COR-L47 (cell line): ENCODE data around the gene ANK3.

Source experiments
- DNase-seq: peaks from one replicate; lab custom pipeline; 2025; lab: John Stamatoyannopoulos, UW

ANK3 gene

DNA sequence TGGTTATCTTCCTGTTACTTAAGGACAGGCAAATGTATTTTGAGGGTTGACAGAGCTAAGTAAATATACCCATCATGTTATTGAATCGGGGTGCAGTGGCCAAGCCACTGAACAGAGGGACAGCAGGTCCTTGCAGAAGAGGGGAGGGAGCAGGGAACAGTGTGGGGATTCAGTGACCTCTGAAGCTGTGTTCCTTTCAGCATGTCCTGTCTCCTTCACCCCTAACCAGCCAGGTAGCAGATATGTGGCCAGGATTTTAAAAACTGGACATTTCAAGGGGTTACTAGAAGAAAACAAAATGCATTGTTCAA is 12.7 kb downstream of the ANK3 start:
- no peak for DNase-seq

DNA sequence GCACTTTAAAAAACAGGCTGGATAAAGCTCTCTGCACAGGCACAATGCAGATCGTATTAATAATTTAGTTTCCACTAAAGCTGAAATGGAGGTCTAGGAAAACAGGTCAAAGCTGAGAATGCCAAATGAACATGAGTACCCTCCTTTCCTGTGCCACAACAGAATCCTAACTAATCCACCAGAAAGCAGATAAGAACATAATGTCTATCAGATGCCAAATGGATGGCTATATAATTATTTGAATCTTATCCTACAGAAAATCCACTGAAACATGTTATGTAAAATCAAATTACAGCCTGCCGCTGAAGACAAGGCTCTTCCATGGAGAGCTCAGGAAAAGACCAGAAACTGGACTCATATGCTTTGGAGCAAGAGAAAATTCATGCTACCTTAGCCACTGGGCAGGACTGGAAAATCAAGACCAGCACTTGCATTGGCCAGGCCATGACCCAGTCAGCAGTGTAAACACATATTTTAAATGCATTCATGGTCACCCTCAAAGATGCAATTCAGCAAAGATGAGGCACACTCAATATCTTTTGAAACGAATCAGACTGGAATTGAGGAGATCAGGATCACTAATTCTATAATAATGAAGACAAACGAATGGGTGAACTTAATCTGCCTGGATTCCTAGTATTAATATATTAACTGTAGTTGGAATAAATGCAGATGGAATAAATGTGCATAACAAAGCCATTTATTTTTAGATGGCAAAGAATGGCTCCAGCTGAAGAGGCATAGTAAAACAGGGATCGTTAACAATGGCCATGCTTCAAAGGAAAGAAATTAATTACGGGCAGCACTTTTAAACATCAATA is 13.2 kb downstream of the ANK3 start:
- no peak for DNase-seq

DNA sequence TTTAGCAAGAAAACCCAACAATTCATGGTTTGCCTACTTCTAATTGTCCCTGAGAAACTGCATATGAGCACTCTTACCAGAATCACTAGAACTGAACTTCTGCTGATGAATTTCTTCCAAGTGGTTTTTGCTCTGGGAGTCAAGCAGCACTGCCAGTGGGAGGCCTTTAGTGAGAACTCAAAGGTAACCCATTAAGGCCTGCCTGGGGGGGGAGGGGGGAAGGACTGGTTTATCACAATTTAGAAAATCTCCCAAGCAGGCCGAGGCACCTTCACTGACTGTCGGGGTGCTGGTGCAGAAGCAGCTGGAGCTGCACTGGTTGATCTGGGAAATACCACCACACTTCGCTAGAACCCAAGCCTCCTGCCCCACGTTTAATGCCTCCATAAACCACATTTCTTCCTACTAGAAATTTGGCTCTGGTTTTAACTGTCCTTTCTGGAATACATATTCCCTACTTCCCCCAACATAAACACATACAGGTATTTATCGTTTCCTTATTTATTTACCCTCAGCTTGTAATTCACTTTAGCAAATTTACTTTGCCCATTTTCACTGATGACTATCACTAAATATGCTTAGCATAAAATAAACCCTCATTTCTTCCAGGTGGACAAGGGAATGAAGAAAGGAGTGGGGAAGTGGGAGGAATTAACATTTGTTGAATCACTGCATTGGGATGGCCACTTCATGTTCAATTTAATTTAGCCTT is 14.2 kb downstream of the ANK3 start:
- no peak for DNase-seq

DNA sequence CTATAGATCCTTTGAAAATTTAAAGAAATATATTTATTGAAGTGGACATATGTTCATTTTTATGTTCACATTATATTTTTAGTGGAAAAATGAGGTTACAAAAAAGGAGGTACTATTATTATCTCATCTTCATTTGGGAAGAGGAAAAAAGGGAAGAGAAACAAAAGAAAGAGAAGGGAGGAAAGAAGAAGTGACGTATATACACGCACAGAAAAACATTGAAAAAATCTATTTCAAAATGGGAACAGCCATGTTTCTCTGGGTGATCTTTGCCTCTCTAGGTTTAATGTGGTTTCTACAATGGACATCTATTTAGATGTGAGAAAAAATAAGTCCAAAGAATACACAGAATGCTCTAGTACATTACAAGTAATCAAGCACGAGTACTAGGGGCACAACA is 14.8 kb downstream of the ANK3 start:
- DNase-seq: no peak

DNA sequence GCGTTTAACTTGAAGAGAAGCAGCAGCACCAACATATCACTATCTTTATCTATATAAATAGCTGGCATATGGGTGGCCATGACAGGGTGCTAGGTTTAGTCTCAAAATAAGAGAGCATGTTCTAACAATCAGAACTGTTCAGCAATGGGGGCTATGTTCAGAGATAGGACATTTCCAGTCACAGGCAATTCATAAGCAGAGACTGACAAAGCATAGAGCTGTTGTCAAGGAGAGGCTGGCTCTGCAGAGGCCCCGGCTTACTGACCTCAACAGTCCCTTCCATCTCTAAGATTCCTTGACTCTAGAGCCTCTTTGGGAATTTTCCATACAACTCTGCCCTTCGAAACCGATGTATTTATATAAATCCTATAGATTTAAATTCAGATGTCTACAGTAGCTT is 17.2 kb downstream of the ANK3 start:
- DNase-seq: no peak

DNA sequence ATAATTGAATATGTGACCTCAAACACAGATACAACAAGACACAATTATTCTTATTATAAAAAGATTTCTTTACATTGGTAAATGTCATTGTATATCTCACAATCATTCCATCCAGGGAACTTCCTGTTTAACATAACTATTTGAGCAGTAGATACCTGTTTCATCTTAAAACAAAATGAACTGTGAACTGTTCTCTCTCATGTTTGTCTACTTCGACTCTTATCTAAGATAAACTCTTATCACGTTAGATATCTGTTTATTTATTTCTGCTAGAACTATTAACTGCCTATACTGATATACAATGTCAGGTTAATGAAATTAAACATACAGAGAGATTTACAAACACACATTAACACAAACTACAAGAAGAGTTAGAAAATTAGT is 20.1 kb downstream of the ANK3 start:
- DNase-seq: no peak

DNA sequence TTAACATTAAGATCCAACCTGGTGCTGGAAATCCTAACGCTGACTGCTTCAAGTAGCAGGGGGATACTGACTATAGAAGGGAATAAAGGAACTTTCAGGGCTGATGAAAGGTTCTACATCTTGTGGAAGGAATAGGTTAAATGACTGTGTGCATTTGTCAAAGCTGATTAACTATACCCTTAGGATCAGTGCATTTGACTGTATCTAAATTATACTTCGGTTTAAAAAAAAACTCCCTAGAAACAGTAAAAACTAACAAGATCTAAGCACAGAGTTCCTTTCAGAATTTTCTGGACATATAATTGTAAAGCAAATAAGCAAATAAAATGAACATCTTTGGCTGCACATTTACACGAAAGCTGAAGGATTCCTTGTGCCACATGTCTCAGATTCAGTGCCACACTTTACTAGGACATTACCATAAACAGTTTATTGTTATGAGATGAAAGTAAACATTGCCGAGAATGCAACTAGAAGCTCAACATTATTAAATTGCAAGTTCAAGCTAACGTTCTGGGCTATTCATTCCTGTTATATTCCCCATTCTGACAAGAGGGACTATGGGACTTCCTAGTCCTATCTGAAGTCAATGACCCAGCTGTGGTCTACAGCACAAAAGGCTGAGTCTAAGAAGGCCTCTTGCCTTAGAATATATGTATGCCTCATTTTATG is 20.7 kb downstream of the ANK3 start:
- DNase-seq: no peak

DNA sequence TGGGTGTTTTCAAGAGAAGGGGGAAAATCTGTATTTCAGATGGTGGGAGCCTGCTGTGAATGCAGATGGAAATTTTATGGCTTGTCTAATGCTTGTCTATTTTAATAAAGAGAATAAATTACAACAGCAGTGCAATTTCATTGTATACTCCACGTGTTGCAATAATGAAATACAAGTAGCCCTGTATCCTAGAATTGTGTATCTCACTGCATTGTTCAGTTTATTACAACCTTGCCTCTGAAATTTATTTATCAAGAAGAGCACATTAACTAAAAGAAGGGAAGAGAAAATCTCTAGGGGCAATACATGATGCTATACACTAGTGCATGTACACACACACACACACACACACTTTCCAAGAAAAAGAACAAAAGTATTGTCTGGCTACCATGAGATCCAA is 21.8 kb downstream of the ANK3 start:
- DNase-seq: no peak

DNA sequence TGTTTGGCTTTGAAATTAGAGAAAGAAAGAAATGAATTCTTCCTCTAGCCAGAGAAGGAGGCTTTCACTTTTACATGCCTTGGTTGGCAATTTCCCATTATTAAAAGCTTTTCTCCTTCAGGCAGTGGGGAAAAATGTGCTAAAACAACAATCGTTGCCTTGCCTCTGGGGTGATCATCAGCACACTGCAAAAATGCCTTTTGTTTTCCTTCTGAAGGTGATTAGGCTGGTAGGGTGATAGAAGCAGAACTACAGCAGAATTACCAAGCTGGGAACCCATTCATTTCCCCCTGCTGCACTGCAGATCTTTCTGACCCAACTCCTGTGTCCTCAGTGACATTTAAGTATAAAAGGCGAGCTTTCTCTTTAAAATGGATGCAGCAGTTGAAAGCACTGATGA is 22.2 kb downstream of the ANK3 start:
- DNase-seq: no peak

DNA sequence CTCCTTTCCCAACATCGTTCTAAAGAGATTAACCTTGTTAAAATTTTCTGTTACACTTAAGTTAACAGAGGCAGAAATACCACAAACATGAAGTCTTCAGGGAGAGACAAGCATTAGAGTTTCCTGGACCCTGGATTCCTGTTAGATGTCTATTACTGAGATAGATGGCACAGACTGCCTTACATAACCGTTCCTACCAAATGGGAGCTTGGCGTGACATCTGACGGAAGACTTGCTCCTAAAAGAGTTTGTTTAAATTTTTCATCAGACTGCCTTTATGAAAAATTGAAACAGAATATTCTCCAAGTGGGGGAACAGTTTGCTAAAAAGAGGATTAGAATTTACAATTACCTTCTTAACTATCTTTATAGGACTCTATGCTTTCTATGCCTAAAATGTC is 22.7 kb downstream of the ANK3 start:
- DNase-seq: no peak

DNA sequence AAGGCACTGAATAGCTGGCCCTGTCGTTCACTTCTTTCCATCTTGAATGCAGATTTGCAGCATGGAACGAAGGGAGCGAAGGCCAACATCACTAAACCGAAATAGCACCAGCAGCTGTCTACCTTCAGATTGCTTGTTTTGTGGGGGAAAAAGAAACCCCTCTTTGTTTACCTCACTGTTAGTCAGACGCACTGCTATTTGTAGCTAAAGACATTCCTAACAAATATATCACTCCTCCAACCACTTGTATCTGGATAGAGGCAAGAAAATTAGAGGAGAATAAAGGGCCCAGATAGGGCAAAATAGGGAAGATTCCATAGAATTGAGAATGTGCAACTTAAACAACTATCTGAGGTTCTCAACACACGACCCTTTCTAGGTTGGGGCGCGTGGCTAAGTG is 26.5 kb downstream of the ANK3 start:
- DNase-seq: no peak

DNA sequence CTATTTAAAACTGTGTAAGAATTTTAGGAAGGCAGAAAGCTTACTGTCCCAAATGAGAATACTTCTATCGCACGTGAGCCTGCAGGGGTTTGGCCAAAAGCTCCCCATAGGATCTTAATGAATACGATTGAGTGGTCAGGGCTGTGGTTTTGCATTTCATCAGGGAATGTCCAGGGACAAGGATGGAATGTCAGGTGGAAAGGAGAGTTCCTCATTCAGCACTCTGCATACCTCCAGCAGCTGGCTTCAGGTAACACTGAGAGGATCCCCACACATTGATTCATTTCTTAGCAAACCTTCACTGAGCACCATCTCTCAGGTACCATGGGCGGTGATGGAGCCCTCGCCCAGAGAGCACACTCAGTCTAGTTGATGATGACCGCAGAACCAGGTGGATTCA is 27.2 kb downstream of the ANK3 start:
- no peak for DNase-seq

DNA sequence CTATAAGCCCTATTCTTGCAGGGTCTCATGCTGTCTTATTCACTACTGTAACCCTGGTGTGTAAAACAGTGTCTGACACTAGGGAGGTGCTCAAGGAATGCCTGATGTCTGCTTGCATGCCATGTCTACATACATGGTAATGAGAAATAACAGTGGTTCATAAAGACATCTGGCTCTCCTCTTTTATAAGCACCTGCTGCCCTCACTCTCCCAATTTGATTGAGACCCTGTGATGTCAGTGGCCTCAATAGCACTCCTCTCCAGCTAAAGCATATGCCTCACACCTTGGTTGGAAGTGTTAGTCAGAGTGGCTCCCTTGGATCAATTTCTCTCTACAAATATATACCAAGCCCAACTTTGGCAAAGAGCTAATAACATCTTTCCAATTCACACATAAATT is 30.6 kb downstream of the ANK3 start:
- no peak for DNase-seq

DNA sequence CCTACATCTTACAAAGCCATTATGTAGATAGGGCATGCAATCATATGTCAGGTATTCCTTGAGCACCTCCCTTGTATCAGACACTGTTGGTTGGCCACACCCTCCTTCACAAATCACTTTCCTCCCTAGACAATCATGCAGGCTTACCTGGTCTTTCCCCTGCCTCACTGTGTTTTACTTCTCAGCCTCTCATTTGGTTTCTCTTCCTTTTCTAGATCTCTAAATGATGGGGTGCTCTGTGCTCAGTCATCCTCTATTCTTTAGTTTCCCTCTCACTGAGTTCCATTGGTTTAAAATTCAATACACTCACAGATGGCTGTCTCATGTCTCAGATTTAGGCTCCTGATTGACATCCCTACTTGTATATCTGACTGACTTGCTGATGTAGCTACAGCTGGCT is 31.4 kb downstream of the ANK3 start:
- no peak for DNase-seq

DNA sequence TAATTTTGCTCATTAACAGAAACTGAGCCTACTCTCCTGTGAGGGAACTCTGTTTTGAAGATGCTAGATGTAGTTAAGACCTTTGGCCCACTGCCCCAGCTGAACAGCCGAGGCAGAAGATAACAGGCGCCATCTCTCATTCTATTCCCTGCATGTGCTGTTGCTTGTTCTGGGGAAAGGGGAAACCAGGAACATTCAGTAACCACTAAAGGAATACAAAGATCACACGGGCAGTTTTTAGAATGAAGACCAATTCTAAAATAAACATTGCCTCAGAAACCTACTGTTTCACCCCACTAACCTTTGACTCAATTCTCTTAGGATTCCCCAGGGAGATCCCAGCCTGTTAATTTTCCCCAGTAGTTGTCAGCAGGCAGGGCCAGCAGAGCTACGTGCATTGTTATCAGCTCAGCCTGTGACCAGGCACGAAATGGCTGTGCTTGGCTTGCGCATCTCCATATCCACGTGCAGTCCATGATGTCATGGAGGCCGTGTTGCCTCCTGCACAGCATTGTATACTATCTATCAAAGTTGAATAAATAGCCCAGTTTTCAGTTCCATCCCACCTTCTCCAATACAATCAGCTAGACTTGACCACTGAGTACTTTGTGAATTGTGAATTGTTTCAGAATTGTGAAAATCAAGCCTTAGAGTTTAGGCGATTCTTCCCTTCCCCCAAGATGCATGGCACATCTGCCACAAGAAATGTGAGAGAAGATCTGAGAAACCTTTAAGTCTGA is 36.0 kb downstream of the ANK3 start:
- DNase-seq: no peak

DNA sequence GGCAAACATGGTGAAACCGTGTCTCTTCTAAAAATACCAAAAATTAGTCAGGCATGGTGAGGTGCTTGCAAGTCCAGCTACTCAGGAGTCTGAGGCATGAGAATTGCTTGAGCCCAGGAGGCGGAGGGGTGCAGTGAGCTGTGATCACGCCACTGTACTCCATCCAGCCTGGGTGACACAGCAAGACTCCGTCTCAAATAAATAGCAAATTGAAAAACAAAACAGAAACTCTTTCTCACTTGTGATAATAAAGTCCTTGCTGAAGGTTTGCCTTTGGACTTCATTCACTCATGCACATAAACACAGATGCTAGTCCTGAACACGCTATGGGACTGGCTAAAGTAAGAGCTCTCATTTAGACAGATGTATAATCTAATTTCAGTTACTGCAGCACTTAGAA is 37.6 kb downstream of the ANK3 start:
- DNase-seq: no peak

DNA sequence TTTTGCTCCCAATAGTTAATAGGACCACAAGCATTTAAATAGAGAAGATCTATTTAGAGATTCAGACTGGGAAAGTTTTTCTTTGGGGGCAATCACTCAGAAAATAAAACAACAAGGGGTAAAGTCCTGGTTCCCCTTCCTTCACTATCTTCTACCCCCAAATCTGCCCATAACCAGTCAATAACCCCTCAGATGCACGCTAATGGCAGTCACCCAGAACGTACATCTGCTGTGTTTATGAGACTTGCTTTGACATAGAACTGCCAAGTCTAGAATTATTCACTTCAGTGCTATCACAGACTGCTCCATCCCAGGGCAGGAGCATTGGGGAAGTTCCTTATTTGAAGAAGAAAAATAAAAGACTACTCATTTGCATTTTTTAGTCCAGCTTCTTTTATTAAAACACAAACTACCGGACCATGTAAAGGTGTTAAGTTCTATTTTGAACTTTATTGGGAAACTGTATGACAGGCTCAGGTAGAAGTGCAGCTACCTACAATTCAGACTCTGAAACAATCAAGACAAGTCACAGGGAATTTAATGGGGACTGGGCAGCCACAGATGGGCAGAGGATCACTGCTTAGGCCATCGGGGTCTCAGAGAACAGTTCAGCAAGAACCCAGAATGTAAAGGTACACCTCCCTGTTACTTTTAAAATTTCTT is 38.4 kb downstream of the ANK3 start:
- no peak for DNase-seq

DNA sequence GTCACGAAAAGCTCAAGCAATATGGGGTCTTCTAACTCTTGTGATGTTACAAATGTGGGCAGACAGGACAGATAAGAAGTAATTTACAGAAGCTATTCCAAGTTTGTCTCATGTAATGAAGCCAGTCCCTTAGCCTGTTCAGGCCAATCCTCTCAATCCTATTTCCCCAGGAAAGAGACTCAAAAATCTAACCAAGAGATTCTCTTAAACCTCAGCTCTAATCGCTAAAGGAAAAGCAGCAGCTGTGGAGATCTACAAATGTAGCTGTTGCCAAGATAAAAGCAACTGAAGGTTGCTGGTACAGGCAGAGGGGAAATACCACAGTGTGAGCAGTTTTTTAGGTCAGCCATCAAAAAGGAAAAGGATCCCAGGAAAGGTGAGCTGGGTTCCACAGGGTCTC is 39.3 kb downstream of the ANK3 start:
- no peak for DNase-seq

DNA sequence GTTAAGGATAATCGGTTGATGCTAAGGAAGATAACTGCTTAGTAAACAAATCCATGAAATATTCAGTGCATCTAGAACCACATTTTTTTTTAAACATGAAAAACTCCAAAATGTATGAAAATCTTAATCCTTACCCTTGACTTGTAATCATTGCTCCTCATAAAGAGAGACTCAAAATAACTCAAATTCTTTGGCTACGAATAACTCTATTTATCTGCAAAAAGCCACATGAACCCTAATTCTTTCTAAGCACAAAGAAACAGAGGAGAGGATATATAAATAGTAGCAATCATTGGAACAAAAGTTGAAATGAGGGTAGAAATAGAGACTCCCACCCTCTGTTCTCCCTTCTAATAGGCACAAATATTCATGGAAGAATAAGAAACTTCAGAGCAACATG is 40.2 kb downstream of the ANK3 start:
- DNase-seq: no peak

DNA sequence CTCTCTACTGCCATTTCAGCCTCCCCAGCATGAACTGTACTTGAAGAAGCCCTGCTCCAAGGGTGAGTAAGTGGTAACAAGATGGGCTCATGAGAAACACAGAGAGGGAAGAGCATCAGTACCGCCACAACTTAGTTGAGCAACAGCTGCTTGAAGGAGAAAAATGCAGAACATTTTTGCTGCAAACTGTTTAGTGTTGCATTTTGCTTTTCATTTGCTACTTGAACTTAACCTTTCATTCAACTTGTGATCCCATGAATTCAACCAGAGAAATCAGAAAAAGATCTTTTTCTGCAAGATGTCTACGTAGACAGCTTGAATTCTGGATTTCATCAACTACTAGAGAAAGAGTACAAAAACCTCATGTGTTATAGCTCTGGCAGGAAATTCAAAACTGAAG is 40.7 kb downstream of the ANK3 start:
- no peak for DNase-seq

DNA sequence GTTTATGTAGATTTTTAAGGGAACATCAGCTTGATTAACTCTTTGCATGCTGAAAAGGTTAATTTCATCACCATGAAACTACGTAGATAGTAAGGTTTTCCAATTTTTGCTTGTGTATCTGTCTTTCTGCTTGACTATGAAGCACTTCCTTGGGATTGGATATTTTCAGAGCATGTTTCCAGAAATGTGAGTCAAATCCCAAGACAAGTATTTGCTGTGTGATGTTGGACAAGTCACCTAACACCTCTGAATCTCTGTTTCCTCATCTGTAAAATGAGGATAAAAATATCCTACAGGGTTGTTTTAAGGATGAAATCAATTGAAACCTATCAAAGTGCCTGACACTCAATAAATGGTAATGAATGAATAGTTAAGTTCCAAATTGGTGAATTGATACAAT is 42.4 kb downstream of the ANK3 start:
- no peak for DNase-seq

DNA sequence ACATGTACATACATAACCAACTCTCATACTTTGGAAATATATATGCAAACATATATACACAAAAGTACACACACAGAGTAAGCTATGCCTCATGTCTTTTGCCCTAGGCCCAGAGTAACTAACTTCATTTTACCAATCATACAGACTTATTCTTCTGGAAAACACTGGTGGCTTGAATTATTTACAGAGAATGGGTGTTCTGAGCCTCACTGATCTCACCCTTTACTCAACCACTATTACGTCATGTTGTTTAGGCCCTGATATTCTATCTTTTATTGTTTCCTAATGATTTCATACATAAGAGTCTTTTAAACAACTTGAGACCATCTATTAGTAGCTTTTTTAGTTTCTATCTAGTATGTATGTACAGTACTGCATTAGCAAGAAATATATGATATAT is 43.0 kb downstream of the ANK3 start:
- DNase-seq: no peak
